Caco-2 (cell line): Measurements from ENCODE around the gene TPPP2. TPM values are rescaled to one million over a fixed set of nuclear protein-coding genes. Genes with fewer than 3 reads are reported as not detected.
"Not testable (repeated sequence)": the region's sequence is repeated elsewhere in the genome, so short reads cannot be mapped to it uniquely, and the experiment has no call there.

Source experiments
- BruUV-seq: library from RNA; stranded (reverse); fragments of 400-500 nt; replicated peaks from 2 replicates; lab custom pipeline; 2021; lab: Mats Ljungman, UMichigan
- CTCF ChIA-PET: fragments of 300-600 bp; sonication (Branson Sonifier 250); formaldehyde crosslinking; loops from one replicate; lab custom pipeline; 2022; ENCODE audit warnings: antibody characterized with exemption; lab: Charles Lee
- POLR2A ChIA-PET: fragments of 300-600 bp; sonication (Branson Sonifier 250); formaldehyde crosslinking; loops from one replicate; lab custom pipeline; 2022; ENCODE audit warnings: antibody characterized with exemption; lab: Charles Lee
- DNase-seq, 2 experiments: peaks; one replicate each; pipeline versions ENCODE4 v3.0.0 to v3.0.0-alpha.2; 2020 to 2022
- H3K27me3 ChIP-seq: replicated peaks from 2 replicates; pipeline ENCODE4 v1.6.0; 2011; ENCODE audit warnings: low read length; ENCODE audit not compliant: control insufficient read depth, insufficient read depth
- H3K36me3 ChIP-seq: 2 replicates; pipeline ENCODE4 v1.5.1; 2011; ENCODE audit warnings: low read length; ENCODE audit not compliant: control insufficient read depth, insufficient read depth
- H3K4me1 ChIP-seq: fragments of 250-450 bp; sonication (Bioruptor Pico); 2 replicates; pipeline ENCODE4 v1.5.1; 2020; ENCODE audit warnings: mild to moderate bottlenecking
- H3K4me3 ChIP-seq: 2 replicates; pipeline ENCODE4 v1.5.1; 2011; ENCODE audit warnings: low read depth, mild to moderate bottlenecking, control low read depth, low read length
- H3K9me3 ChIP-seq: fragments of 250-450 bp; sonication (Bioruptor Pico); 2 replicates; pipeline ENCODE4 v1.5.1; 2020; ENCODE audit warnings: mild to moderate bottlenecking, moderate library complexity
- H3K27ac Mint-ChIP-seq: one replicate; pipeline ENCODE4 v1.8.0; 2022; ENCODE audit warnings: mixed read lengths; ENCODE audit not compliant: unreplicated experiment
- H3K27me3 Mint-ChIP-seq: one replicate; pipeline ENCODE4 v1.8.0; 2022; ENCODE audit warnings: mixed read lengths; ENCODE audit not compliant: insufficient read depth, unreplicated experiment
- H3K36me3 Mint-ChIP-seq: one replicate; pipeline ENCODE4 v1.8.0; 2022; ENCODE audit warnings: mild to moderate bottlenecking, mixed read lengths; ENCODE audit not compliant: insufficient read depth, unreplicated experiment
- H3K4me1 Mint-ChIP-seq: one replicate; pipeline ENCODE4 v1.8.0; 2022; ENCODE audit warnings: low read depth, mixed read lengths; ENCODE audit not compliant: unreplicated experiment
- H3K4me3 Mint-ChIP-seq: one replicate; pipeline ENCODE4 v1.8.0; 2022; ENCODE audit warnings: mild to moderate bottlenecking, moderate library complexity, mixed read lengths; ENCODE audit not compliant: unreplicated experiment
- H3K9me3 Mint-ChIP-seq: one replicate; pipeline ENCODE4 v1.8.0; 2022; ENCODE audit warnings: mixed read lengths; ENCODE audit not compliant: unreplicated experiment
- intact Hi-C: fragments of 100-400 bp; cut with micrococcal nuclease; formaldehyde crosslinking; loops from one replicate; pipeline ENCODE4 v1.10.0; 2022; ENCODE audit not compliant: unreplicated experiment
- total RNA-seq: library from RNA; stranded (reverse); gene quantifications from 2 replicates; pipeline ENCODE4 v1.2.3, GENCODE V29; 2022
- TF ChIP-seq, protein P1 (sequence below), 2 experiments: fragments of 200-600 bp in 1 of 2; IDR thresholded peaks; 1 replicate in 1 of 2; 2 replicates in 1 of 2; pipeline versions ENCODE4 v1.5.1 to v1.8.0; 2011 to 2022; ENCODE audit warnings: antibody characterized with exemption in 1 of 2, control low read depth in 1 of 2, inconsistent platforms in 1 of 2, low read depth in 1 of 2, low read length in 1 of 2, mild to moderate bottlenecking in 1 of 2, moderate library complexity in 1 of 2; ENCODE audit not compliant: insufficient read depth in 1 of 2, severe bottlenecking in 1 of 2, unreplicated experiment in 1 of 2

The TPPP2 gene
- total RNA-seq, 1 experiment from 2014 or later = not detected

DNA sequence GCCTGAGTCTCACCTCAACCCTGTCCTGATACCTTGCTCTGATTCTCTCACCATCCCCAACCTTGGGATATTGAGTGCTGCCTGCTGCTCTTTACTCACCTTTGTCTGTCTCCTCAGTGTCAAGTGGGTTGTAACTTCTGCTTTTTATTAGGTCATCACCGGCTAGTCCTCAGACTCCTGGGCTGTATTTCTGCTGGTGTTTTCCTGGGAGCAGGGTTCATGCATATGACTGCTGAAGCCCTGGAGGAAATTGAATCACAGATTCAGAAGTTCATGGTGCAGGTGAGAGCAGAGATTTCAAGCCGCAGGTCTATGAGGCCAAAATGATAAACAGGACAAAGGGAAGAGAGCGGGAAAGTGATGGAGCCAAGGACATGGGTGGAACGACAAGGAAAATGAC, 30.4 kb upstream of the TPPP2 start:
- no peak for DNase-seq
- Histone ChIP-seq H3K27me3 (no peaks in the 10 kb centered on the region), H3K4me3 (no peak overlapping the region), H3K36me3 (no peaks in the 10 kb centered on the region), H3K9me3 (no peaks in the 10 kb centered on the region), H3K4me1 (peaks cover 17% of the 10 kb centered on the region; the same call in 1 of the 2 replicates)
- H3K4me3 Mint-ChIP-seq = no peak overlapping the region
- BruUV-seq = no TSS peak
- peaks cover 9% of the 10 kb centered on the region for H3K4me1 Mint-ChIP-seq
- TF ChIP-seq, protein P1, sequence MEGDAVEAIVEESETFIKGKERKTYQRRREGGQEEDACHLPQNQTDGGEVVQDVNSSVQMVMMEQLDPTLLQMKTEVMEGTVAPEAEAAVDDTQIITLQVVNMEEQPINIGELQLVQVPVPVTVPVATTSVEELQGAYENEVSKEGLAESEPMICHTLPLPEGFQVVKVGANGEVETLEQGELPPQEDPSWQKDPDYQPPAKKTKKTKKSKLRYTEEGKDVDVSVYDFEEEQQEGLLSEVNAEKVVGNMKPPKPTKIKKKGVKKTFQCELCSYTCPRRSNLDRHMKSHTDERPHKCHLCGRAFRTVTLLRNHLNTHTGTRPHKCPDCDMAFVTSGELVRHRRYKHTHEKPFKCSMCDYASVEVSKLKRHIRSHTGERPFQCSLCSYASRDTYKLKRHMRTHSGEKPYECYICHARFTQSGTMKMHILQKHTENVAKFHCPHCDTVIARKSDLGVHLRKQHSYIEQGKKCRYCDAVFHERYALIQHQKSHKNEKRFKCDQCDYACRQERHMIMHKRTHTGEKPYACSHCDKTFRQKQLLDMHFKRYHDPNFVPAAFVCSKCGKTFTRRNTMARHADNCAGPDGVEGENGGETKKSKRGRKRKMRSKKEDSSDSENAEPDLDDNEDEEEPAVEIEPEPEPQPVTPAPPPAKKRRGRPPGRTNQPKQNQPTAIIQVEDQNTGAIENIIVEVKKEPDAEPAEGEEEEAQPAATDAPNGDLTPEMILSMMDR (IDR thresholded peaks at IDR 0.05; ENCODE audit: insufficient read depth in 1 of 2, low read depth in 1 of 2, low read length in 1 of 2, severe bottlenecking in 1 of 2, unreplicated experiment in 1 of 2) = no peak
- POLR2A ChIA-PET = interaction anchor here (0.5 kb wide), 1 partner anchor 26 kb away, joined by 6 read pairs; no protein-coding TSS in a partner anchor
- no peaks in the 10 kb centered on the region for H3K27me3 Mint-ChIP-seq
- H3K9me3 Mint-ChIP-seq = no peaks in the 10 kb centered on the region
- CTCF ChIA-PET = interaction anchor here (1.5 to 3.1 kb wide), 3 partner anchors 15 to 142 kb away, joined by 6 to 22 read pairs (median 15); no protein-coding TSS in a partner anchor
- intact Hi-C loops = no loop called here
- peaks cover 23% of the 10 kb centered on the region for H3K36me3 Mint-ChIP-seq
- H3K27ac Mint-ChIP-seq = no peak overlapping the region

DNA sequence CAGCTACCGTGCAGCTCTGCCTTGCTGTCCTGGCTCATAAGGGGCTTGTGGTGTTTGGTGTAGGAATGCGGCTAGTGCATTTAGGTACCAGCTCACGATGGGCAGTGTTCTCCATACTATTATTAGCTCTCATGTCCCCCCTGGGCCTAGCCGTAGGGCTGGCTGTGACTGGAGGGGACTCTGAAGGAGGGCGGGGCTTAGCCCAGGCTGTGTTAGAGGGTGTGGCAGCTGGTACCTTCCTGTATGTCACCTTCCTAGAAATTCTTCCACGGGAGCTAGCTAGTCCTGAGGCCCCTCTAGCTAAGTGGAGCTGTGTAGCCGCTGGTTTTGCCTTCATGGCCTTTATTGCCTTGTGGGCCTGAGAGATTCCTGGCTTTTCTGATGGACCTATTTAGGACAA, 28.8 kb upstream of the TPPP2 start:
- ChIA-PET CTCF (no interaction called here), POLR2A (no interaction called here)
- no peak overlapping the region for H3K27ac Mint-ChIP-seq
- no peaks in the 10 kb centered on the region for H3K9me3 Mint-ChIP-seq
- Histone ChIP-seq H3K36me3 (no peaks in the 10 kb centered on the region), H3K4me1 (peaks cover 17% of the 10 kb centered on the region; the same call in 1 of the 2 replicates), H3K4me3 (no peak overlapping the region), H3K27me3 (no peaks in the 10 kb centered on the region), H3K9me3 (no peaks in the 10 kb centered on the region)
- H3K4me3 Mint-ChIP-seq = no peak overlapping the region
- no TSS peak for BruUV-seq
- H3K27me3 Mint-ChIP-seq = no peaks in the 10 kb centered on the region
- peaks cover 11% of the 10 kb centered on the region for H3K36me3 Mint-ChIP-seq
- no peak for DNase-seq
- intact Hi-C loops = no loop called here
- H3K4me1 Mint-ChIP-seq = peaks cover 9% of the 10 kb centered on the region
- TF ChIP-seq, protein P1 (IDR thresholded peaks at IDR 0.05; ENCODE audit: insufficient read depth in 1 of 2, low read depth in 1 of 2, low read length in 1 of 2, severe bottlenecking in 1 of 2, unreplicated experiment in 1 of 2) = no peak

DNA sequence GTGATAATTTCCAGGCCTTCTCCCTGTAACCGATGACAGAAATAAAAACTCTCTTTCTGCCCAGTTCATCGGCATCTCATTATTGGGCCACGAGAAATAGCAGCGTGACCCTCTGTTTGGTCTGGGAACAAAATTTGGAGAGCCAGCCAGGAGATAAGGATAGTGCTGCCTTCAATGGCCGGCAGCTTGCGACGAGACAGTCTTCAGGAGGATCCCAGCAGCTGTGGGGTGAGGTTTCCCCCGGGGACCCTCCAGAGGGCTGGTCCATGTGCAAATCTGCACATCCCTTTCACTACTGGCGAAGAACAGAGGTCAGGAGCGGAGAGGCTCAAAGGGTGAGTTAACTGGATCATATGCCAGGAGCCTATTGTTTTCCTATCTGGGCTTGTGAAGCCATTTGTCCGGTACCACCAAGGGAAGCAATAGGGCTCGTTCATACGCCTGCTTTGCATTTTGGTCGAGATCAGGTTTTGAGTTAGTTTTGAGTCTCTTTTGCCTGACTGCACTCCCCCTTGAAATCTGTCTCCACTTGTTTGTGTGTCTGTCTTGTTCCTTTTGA, 26.1 kb upstream of the TPPP2 start:
- no peaks in the 10 kb centered on the region for H3K9me3 Mint-ChIP-seq
- no peak overlapping the region for H3K27ac Mint-ChIP-seq
- H3K27me3 Mint-ChIP-seq = no peaks in the 10 kb centered on the region
- H3K4me1 ChIP-seq = no peaks in the 10 kb centered on the region; the same call in 1 of the 2 replicates
- DNase-seq = no peak
- no peaks in the 10 kb centered on the region for H3K36me3 ChIP-seq
- H3K9me3 ChIP-seq = no peaks in the 10 kb centered on the region
- no peaks in the 10 kb centered on the region for H3K27me3 ChIP-seq
- BruUV-seq = no TSS peak
- peaks cover under 1% of the 10 kb centered on the region for H3K4me1 Mint-ChIP-seq
- H3K4me3 Mint-ChIP-seq = no peak overlapping the region
- H3K36me3 Mint-ChIP-seq = no peaks in the 10 kb centered on the region
- TF ChIP-seq, protein P1 (IDR thresholded peaks at IDR 0.05; ENCODE audit: insufficient read depth in 1 of 2, low read depth in 1 of 2, low read length in 1 of 2, severe bottlenecking in 1 of 2, unreplicated experiment in 1 of 2) = no peak
- ChIA-PET CTCF (interaction anchor here (1.2 kb wide), 1 partner anchor 33 kb away, joined by 4 read pairs; no protein-coding TSS in a partner anchor), POLR2A (no interaction called here)
- no peak overlapping the region for H3K4me3 ChIP-seq
- intact Hi-C loops = no loop called here

DNA sequence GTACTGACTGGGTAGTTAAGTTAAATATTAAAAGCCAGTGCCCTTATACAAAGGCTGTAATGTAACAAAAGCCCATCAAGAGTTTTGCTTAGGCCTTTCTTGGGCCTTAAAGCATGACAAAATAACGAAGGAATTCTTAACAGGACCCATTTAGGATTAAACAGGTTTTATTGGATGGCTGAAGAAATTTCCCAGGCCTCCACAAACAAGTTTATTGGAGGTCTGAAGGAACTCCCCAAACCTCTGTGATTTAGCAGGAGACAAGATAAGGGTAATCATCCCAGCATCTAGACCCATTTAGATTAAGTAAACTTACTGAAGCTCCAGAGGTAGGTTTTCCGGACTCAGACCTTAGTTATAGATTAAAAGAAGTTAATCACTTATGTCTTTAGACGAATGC, 20.3 kb upstream of the TPPP2 start:
- not testable (repeated sequence) for BruUV-seq
- CTCF ChIA-PET = interaction anchor here (0.6 kb wide), 1 partner anchor 62 kb away, joined by 4 read pairs; no protein-coding TSS in a partner anchor

More for the DNA sequence above, 20.3 kb upstream of the TPPP2 start:
- peaks cover 10% of the 10 kb centered on the region for H3K4me1 Mint-ChIP-seq
- H3K9me3 ChIP-seq, H3K27me3 ChIP-seq, POLR2A ChIA-PET, H3K27me3 Mint-ChIP-seq, intact Hi-C loops, DNase-seq, H3K4me3 ChIP-seq, H3K9me3 Mint-ChIP-seq, H3K36me3 ChIP-seq, H3K36me3 Mint-ChIP-seq, H3K4me3 Mint-ChIP-seq, H3K27ac Mint-ChIP-seq: not testable (repeated sequence)
- H3K4me1 ChIP-seq = peaks cover 17% of the 10 kb centered on the region
